ENCODE data around the gene DARS2.

The DARS2 gene

GRCh38 chr1:173887627-173888026 is 63.2 kb downstream of the DARS2 start:
- no peak for DNase-seq (ENCODE audit: low read depth)

- DNase-seq (ENCODE audit: low read depth): no peak
Measured at GRCh38 chr1:173888749-173889148, 64.3 kb downstream of the DARS2 start.

DNA sequence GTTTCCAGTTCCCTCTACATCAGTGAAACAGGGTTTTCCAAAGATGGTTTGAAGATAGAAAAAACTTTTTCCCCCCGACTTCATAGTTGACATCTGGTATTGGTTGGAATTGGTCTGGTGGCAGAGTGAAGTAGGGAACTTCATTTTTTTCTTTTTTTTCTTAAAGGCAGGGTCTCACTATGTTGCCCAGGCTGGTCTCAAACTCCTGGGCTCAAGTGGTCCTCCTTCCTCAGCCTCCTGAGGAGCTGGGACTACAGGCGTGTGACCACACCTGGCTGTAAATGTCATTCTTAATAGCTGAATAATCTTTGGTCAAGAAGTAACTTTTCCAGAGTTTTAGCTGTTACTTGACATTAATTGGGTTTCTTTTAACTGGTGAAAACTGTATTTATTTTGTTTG is 65.4 kb downstream of the DARS2 start:
- DNase-seq (ENCODE audit: low read depth): no peak

- DNase-seq (ENCODE audit: low read depth): no peak
Measured at GRCh38 chr1:173893611-173894010, 69.1 kb downstream of the DARS2 start.

GRCh38 chr1:173894189-173894588 is 69.7 kb downstream of the DARS2 start:
- no peak for DNase-seq (ENCODE audit: low read depth)

GRCh38 chr1:173900427-173900826 is 76.0 kb downstream of the DARS2 start:
- no peak for DNase-seq (ENCODE audit: low read depth)

GRCh38 chr1:173900992-173901391 is 76.5 kb downstream of the DARS2 start:
- DNase-seq (ENCODE audit: low read depth): no peak

GRCh38 chr1:173903827-173904531 is 79.5 kb downstream of the DARS2 start:
- no peak for DNase-seq (ENCODE audit: low read depth)

Data from activated gamma-delta T cell treated with anti-CD3 and anti-CD28 coated beads, Interleukin-2, amount 50 U/mL, for 16 hours (primary cell).